Eye (tissue), 1 donor: ENCODE measurements around the gene TBC1D10A.
"Not testable (repeated sequence)": the region's sequence is repeated elsewhere in the genome, so short reads cannot be mapped to it uniquely, and the experiment has no call there.

Experiments used
- DNase-seq: peaks from one replicate; pipeline ENCODE4 v3.0.0-alpha.2; 2015

The TBC1D10A gene

DNA sequence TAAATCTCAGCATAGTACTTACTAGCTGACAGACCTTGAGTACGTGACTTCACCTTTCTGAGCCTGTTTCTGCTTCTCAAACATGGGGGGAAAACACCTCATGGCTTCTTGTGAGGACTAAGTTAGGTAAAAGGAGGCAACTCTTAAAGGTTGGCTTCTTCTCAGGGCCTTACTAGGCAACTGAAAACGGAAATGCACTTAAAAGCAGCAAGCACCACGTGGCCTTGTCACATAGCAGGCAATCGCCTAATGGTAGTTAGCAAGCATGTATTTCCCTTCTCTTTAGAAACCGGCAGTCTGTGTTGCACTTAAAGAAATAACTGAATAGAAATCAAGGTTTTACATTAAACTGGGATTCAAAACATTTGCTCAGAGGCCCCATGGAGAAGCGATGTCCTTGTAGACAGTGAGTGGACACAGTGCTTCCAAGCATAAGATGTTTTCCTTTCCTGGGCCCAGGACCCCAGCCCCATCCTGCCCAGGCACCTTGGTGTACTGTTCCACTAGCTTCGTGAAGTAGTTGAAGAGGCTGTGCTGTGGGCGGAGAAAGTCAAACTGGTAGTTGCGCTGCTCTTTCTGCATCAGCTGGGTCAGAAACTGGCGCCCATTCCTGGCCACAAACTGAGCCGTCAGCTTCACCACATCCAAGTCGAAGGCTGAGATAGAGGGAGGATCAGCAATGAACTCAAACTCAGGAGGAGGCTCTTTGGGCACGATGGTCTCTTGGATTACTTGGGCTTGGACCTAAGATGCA lies 17.9 kb upstream of the TBC1D10A start:
- no peak for DNase-seq

GRCh38 chr22:30340911-30341685 lies 14.4 kb upstream of the TBC1D10A start:
- DNase-seq: peak; percentile 13

DNA sequence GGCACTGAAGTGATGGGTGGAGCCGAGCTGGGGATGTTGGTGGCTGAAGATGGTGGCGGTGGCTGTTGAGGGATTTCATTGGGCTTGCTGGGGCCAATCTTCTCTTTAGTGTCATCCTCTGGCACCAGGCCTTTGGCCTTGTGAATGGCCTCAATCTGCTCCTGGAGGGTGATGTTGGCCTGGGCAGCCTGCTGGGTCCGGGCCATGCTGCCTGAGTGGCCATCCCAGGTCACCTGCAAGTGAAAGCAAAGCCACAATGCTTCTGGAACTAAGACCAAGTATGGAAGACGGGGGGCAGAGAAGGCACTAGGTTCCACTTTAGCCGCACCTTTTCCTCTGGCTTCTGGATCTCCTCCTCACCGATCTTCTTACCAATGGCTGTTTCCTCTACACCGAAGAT lies 12.1 kb upstream of the TBC1D10A start:
- DNase-seq: no peak

GRCh38 chr22:30338341-30338740 lies 11.6 kb upstream of the TBC1D10A start:
- DNase-seq: not testable (repeated sequence)

- DNase-seq: no peak
Measured at GRCh38 chr22:30337461-30337778, 10.7 kb upstream of the TBC1D10A start.

DNA sequence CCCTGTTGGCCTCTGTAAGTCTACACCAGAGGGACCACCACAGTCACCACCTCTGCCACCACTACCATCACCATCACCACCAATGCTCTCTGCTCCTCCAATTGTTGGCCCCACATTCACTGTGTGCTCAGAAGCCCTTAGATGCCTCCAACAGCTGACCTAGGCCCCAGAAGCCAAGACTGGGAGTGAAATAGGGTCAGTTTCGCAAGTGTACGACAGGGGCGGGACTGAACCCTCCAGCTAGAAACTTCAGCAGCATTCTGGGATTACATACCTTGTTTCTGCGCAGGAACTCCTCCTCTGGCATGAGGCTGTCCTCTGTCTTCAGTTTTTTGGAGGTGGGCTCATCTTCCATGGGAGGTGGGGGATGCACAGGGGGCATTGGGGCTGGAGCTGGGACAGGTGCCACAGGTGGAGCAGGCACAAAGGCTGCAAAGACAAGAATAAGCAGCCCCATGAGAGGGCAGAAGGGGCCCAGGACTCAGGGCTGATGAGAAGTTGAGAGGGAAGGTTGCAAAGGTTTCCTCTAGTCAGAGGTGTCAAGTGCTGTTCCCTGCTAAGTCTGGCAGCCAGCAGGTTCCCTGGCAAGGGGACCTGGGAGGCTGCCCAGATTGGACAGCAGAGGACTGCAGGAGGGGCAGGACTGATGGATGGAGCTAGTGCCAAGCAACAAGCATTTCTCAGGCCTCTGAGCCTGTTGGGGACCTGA lies 10.2 kb upstream of the TBC1D10A start:
- DNase-seq: no peak

- DNase-seq: no peak
Measured at GRCh38 chr22:30335236-30335635, 8.5 kb upstream of the TBC1D10A start.

- no peak for DNase-seq
Measured at GRCh38 chr22:30334646-30335045, 7.9 kb upstream of the TBC1D10A start.

GRCh38 chr22:30333707-30334087 lies 7.0 kb upstream of the TBC1D10A start:
- DNase-seq: no peak

DNA sequence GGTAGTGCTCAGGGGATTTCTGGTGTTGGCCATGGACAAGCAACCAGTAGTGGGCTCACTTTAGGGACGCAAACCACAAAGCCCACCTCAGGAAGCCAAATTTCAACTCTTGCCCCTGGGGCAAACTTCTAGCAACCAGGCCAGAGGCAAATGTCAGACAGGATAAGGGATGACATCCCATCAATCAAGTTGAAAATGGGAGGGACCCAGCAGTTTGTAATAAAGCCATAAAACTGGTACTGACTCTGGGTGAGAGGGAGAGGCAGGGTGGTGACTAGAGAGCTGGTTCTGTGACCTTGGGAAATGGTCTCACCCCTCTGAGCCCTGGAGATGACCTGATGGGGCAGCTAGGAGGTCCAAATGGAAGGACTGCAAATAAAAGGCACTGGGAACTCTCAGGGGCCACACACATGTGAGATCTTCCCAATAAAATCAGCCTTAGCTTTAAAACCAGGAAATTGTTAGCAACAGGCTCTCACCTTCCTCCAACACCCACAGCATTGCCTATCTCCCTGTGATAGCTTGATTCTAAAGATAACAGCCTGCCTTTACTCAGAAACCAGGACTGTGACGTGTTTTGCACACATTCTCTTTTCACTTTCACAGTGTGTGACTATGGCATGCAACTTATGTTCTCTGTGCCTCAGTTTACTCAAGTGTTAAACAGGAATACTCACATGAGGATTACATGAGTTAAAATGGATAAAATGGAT lies 6.4 kb upstream of the TBC1D10A start:
- no peak for DNase-seq

- DNase-seq: no peak
Measured at GRCh38 chr22:30332551-30332950, 5.8 kb upstream of the TBC1D10A start.

DNA sequence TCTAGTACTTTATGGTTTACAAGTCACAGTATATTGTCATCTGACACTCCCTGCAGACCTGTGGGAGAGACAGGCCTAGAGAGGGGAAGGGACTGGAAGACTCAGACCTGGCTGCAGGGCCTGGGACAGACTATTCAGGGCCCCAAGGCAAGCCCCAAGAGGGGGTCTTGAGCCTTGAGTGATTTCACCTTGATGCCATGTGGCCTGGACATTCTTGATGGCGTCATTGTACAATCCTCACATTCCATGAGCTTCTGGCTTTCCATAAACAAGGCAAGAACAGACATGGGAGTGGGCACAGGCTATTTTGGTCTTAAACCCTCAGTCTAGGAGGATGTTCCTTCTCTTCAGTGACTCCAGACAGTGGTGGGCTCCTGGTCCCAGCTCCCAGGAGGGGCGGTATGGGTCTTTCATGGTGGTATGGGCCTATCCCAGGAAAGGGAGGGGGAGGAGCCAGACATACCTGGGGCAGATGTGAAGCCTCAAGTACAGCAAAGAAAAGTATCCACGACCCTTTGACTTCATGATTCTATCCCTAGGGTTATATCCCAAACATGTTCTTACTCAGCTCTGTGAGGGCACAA lies 1.8 kb upstream of the TBC1D10A start:
- DNase-seq: no peak

GRCh38 chr22:30327864-30328345 lies 1.2 kb upstream of the TBC1D10A start:
- no peak for DNase-seq

DNA sequence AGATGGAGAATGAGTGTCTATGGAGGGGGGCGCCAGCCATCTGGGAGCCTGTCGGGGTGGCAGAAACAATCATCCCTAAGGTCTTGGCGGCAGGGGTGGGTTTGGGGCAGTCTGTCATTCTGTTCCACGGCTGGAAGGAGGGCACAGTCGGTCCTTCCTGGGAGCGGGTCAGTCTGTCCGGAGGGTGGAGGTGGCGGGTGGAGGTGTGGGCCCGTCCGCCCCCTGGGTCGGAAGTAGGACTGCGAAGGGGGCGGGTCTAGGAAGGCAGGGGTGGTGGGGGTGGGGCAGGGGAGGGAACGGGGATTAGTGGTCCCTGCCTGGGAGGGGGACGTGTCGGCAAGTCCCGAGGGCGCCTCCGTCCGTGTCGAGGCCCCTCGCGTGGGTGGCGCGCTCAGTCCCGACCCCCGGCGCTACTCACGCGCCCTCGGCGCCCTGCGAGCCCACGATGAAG lies 461 bp downstream of the TBC1D10A start:
- DNase-seq: peak; percentile 13

- peak; percentile 9 for DNase-seq
Measured at GRCh38 chr22:30325724-30326254, 952 bp downstream of the TBC1D10A start.

DNA sequence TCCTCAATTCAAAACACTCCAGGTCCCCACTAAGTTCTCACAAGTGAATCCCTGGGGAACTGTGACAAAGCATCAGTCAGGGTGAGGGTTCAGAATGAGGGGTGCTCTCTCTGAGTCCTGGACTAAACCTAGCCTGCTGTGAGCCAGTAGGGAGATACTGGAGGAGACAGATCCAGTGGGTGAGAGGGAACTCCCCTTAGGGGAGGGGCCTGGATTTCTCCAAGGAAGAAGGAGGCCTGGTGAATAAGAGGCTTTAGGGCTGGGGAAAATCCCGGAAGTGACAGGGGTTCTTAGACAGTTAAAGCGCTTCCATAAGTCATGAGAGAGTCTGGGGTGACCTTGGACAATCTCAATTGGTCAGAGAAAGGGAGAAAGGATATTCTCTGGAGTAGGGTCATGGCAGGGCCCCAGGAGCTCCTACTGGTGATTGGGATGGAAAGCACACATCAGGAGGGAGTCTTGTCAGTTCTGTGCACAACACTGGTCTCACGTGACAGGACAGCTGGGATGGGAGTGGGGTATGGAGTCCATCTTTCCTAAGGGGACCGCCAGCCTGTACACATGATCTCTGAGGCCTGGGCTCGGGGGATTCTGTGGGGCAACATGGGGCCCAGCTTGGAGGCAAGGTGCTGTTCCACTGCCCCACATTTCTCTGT lies 1.5 kb downstream of the TBC1D10A start:
- DNase-seq: peak; percentile 19

DNA sequence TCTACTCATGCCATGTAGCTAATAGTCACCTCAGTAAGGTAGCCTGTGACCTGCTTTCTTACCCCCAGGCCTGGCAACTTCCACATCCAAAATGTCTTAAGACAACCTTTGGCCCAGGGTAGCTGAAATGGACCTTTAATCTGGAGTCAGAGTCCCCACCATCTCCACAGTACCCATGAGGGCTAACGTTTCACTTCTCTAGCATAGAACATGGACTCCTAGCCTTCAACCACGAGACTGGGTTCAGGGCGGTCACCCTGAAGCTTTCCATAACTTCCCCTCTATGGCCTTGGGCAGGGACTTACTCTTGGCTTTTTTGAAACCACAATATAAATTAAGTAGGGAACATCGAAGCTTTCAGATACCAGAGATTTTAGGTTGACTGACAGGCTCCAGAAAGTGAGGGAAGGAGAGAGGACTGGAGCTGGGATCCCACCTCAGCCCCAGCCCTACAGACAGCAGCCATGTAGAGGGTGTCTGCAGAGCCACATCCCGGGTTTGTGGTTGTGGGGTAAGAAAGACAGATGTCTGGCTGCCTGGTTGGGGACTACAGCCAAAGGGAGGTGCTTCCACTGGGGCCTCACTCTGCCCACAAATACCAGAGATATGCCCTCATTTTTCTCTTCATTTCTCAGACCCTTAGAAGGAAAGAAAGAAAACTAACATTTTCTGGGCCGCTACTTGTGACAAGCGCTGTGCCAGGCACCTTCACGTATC lies 2.6 kb downstream of the TBC1D10A start:
- DNase-seq: no peak

DNA sequence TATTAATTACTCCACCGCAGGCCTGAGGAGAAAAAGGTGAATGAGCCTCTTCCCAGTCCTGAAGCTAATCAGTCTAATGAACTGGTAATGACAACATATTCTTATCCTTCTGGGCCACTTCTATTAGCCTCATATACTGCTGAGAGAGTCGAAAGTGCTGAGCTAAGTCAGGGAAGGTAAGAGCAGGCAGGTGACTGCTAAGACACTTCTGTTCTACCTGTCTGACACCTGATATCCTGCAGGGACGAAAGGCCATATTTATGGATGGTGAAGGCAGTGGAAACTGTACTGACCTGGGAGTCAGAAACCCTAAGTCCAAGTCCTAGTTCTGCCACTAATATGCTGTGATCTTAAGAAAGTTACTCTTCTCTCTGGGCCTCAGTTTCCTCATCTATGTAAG lies 3.5 kb downstream of the TBC1D10A start:
- no peak for DNase-seq

- DNase-seq: no peak
Measured at GRCh38 chr22:30321461-30321860, 5.3 kb downstream of the TBC1D10A start.

DNA sequence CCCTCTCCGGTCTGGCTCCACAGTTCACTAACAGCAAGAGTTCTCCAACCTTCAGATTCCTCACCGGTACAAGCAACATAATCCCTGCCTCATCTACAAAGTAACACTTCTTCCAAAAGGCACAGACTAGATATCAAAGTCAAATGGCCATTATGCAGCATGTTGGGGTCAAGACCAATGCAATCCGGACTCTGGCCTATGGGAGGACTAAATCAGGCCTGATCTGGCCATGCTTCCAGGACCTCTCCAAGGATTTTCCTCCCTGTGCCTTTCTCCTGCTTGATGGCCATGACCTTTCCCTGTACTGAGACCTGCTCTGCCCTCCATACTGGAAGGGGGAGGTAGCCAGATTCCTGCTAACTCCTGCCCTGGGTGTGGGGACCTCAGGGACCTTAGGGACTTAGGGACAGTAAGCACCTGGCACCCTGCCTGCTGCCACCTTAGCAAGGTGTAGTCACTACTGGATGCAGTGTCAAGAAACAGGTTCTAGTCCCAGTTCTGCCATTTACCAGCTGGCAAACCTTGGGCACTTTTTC lies 6.7 kb downstream of the TBC1D10A start:
- no peak for DNase-seq
